Stimulated activated CD8-positive, alpha-beta memory T cell treated with anti-CD3 and anti-CD28 coated beads, Interleukin-7, amount 100 ng/mL, for 24 hours (primary cell): ENCODE data around the gene RNU6-1.

Experiments used
- DNase-seq: peaks from one replicate; pipeline ENCODE4 v3.0.0-alpha.2; 2020; ENCODE audit warnings: low read depth

Gene RNU6-1

GRCh38 chr15:67801142-67801541 lies 38.7 kb downstream of the RNU6-1 start:
- DNase-seq: no peak

GRCh38 chr15:67799801-67800205 lies 40.0 kb downstream of the RNU6-1 start:
- no peak for DNase-seq

- no peak for DNase-seq
Observed at GRCh38 chr15:67796196-67797127, 43.4 kb downstream of the RNU6-1 start.

- peak; percentile 26 for DNase-seq
Observed at GRCh38 chr15:67794832-67795574, 44.8 kb downstream of the RNU6-1 start.

DNA sequence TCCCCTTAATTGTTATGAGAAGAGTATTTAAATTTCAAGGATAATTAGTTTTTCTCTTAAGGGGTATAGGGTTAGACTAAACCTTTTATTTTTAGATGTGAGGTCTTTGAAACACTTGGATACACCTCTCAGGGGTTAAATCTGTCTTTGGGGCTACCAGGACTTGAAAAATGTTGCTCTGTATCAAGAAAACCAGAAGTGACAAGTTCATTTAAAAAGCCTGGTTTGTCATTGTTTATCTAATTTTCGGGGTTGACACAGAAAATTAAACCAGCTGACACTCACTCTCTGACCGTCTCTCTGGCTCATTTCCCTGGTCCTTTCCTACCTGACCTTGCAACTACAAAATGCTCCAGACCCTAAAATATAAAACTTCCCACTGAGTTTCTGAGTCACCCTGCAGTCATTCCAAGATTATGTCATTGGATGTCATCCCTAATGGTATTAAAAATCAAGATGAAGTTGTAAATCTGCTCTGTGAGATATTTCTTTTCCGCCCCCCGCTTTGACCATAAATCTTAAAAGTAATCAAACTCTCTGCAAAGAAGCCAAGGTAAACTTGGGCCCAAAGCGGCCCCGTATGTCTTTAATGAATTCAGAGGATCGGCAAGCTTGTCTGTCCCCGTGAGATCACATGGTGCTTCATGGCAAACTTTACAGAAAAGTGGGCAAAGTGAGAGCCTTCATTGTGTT lies 47.4 kb downstream of the RNU6-1 start:
- no peak for DNase-seq

DNA sequence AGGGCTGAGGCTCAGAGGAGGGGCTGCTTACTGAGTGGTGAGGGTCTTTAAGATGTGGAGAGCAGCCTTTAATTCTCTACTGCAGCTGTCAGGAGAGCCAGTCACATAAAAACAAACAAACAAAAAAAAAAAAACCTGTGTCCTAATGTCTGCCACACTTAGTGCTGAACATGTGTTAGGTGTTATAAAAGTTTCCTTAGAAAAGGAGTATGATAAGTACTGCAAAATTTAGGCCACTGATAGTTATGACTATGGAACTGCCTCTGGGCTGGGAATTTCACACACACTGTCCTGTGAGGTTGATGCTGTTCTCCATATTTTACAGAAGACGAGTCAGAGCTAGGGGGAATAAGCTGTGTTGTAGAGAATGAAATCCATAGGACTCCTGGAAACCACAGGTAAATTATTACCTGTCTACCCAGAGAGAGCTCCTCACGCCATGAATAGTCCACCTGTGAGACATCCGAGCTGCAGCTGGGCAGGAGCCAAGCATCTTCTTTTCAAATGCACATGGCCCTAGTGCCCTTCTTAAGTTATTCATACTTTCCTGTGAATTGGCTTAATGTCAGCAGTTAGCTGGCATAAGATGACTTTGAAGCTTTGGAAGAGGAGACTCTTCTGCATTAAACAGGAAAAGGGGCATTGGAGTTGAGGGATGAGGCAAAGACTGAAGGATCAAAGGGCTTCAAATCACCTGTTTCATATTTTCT lies 49.1 kb downstream of the RNU6-1 start:
- no peak for DNase-seq
